GM10248 (cell line): Measurements from ENCODE around the gene EPHA4.

Experiments
- CTCF ChIA-PET: fragments of 300-600 bp; sonication (Branson Sonifier 250); formaldehyde crosslinking; extraction: SDS; loops from one replicate; lab custom pipeline; 2021; ENCODE audit warnings: antibody characterized with exemption; lab: Yijun Ruan, JAX
- POLR2A ChIA-PET: fragments of 350-650 bp; sonication (Branson Sonifier 250); formaldehyde crosslinking; extraction: SDS; loops from one replicate; lab custom pipeline; 2020; ENCODE audit warnings: antibody characterized with exemption; lab: Yijun Ruan, JAX
- DNase-seq: peaks from one replicate; pipeline ENCODE4 v3.0.0; 2012; ENCODE audit errors: extremely low spot score
- TF ChIP-seq, protein P1 (sequence below): IDR thresholded peaks from 2 replicates; pipeline ENCODE4 v1.5.1; 2012; ENCODE audit warnings: mild to moderate bottlenecking, low read depth; ENCODE audit errors: extremely low read depth, missing control alignments, control extremely low read depth

EPHA4 gene

DNA sequence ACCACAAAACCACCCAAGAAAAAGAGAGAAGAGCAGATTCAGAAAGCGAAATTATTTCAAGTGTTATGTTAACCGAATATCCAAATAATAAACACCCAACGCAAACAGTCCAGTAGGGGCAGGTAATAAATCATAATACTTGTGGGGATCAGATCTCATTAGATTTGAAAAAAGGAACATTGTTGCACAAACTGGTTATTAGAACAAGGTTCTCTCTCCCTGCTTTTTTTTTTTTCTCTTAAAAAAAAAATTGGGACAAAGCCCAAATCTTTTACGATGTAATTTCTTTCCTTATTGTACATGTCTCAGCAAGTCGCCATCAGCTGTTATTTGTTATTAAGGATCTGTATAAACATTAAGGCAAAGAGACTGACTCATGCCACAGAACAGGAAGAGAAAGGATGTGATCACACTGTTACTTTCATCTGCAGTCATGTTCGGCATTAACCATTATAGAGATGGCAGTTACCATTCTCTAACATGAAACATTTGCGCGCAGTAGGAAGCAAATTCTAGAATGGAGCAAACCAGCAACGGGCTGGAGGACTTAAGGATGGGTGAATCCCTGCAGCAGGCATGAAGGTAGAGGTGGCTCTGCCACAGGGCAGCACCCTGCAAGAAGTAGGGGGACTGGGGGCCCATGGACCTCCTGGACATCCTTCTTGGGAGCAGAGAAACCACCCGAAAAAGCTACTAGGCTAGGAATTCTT, 42.0 kb downstream of the EPHA4 start:
- ChIA-PET CTCF (no interaction called here), POLR2A (no interaction called here)
- TF ChIP-seq, protein P1, sequence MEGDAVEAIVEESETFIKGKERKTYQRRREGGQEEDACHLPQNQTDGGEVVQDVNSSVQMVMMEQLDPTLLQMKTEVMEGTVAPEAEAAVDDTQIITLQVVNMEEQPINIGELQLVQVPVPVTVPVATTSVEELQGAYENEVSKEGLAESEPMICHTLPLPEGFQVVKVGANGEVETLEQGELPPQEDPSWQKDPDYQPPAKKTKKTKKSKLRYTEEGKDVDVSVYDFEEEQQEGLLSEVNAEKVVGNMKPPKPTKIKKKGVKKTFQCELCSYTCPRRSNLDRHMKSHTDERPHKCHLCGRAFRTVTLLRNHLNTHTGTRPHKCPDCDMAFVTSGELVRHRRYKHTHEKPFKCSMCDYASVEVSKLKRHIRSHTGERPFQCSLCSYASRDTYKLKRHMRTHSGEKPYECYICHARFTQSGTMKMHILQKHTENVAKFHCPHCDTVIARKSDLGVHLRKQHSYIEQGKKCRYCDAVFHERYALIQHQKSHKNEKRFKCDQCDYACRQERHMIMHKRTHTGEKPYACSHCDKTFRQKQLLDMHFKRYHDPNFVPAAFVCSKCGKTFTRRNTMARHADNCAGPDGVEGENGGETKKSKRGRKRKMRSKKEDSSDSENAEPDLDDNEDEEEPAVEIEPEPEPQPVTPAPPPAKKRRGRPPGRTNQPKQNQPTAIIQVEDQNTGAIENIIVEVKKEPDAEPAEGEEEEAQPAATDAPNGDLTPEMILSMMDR: no peak
- DNase-seq: no peak

DNA sequence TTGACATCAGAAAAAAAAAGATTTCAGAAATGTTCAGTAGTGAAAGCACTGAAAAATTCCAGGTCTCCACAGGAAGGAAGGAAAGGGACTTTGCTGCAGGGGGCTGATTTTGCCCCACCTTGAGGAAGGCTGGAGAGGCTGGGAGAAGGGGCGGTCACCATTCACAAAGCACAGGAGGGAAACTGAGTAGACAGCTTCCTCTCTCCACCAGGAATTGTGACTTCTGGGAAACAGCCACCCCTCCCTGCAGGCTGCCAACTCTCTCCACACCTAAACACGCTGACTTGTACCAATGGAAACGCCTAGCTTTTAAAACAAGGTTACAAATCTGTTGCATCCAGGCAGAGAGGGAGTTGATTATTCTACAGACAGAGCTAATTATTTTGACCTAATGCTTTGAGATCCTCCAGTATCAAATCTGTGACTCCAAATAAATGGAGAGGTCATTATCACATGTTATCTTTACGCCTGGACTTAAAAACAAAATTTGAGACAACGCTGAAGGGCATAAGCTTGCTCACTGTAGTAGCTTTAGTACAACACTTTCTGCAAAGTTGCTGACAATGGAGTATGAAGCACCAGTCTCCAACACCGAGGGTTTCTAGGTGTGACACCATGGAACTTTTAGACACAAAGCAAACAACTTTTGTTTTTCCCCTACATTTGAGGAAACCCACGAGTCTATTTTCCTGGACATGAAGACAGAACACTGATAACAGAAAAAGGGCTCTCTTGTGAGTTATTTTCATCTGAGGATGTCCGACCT, 42.7 kb downstream of the EPHA4 start:
- no peak for DNase-seq
- ChIA-PET CTCF (no interaction called here), POLR2A (no interaction called here)
- TF ChIP-seq, protein P1: no peak

DNA sequence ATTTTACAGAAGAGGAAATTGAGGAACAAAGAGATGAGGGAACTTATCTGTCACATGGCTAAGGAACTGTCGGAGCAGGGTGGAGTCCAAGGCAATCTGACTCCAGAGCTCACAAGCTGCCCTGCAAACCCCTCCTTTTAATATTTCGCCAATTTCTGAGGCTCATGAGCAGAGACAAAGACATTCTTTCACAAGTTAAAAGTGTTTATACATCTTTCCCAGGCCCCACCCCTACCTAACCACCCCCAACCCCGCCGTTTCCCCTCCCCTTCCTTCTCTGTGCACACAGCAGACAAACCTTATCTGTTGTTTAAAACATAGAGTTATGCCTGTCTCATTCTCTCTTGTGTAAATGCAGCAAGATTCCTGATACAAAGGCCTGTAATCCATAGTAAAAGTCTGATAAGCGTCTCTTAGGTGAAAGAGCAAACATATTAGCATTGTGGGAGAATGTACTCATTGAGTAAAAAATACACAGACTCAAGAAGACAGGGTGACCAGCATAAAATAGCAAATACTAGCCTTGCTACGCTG, 44.3 kb downstream of the EPHA4 start:
- ChIA-PET POLR2A (no interaction called here), CTCF (no interaction called here)
- no peak for DNase-seq
- TF ChIP-seq, protein P1: no peak

DNA sequence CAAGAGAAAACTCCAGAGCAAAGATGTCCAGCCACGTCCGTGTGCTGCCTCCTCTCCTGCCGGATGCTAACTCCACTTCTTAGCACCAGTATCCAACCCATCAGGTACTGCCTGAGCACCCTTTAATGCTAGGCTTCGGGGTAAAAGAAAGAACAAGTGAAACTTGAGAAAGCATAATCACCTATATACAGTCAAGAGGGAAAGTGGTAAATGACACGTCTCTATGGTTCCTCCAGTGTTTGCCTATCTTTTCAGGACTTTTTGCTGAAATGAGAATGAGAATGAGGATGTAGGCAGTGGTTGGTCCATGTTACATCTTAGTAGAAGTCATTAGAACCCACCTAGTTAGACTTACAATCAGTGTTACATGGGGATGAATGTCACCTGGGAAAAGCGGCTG, 47.9 kb downstream of the EPHA4 start:
- TF ChIP-seq, protein P1: no peak
- ChIA-PET POLR2A (no interaction called here), CTCF (no interaction called here)
- DNase-seq: no peak

DNA sequence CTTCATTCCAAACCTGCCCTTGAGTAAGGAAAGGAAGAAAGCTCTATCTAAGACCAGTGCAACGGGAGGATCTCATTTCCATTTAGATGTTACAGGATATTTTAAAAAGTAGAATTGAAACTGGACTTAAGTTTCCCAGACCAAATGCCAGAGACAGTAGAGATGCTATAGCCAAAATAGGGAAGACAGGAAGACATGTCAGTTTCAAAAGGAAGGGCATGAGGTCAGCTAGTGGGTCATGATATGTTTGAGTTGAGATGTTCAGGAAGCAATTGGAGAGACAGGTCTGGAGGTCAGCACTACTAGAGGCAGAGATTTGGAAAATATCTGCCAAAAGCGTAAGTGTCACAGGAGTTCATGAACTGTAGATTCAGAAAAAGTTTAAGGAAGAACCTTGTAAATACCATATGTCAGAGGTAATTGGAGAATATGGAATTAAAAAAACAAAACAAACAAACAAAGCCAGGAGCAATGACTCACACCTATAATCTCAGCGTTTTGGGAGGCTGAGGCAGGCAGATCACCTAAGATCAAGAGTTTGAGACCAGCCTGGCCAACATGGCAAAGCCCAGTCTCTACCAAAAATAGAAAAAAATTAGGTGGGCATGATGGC, 50.8 kb downstream of the EPHA4 start:
- ChIA-PET CTCF (no interaction called here), POLR2A (no interaction called here)
- TF ChIP-seq, protein P1: no peak
- no peak for DNase-seq

DNA sequence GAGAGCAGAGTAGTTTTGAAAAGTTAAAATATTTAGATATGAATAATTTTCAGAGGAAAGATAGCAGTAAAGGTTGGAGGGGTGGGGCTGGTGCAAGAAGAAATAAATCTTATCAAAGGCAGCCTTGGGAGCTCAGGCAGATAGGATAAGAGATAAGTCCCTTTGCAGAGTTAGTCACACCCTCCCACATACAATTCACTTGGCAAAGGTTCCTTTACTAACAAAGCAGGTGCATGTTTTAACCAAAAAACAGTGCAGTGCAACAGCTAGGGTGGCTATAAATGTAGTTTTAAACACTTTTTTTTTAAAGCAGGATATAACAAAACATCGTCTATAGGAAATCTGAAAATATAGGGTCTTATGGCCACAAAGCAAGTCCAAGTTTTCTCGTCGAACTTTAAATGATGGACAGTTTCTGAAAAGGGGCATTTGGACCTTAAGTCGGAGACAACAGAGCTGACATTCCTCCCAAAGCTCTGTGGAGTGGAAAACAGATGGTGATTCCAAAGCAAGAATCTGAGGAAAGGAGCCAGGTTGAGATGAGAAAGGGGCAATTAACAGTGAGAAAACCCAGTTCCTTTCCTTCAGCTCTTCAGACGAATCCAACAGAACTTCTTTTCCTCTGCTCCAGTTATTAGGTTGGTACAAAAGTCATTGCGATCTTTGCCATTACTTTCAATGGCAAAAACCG, 53.0 kb downstream of the EPHA4 start:
- POLR2A ChIA-PET: no interaction called here
- TF ChIP-seq, protein P1: no peak
- no peak for DNase-seq
- CTCF ChIA-PET: interaction anchor here (1.5 kb wide), 1 partner anchor 19 kb away, joined by 3 read pairs; no protein-coding TSS in a partner anchor
